GM10266 (cell line): ENCODE measurements around the gene FAN1.

Experiments
- DNase-seq: peaks from one replicate; pipeline ENCODE4 v3.0.0; 2012; ENCODE audit errors: extremely low spot score
- TF ChIP-seq, protein P1 (sequence below): IDR thresholded peaks from 2 replicates; pipeline ENCODE4 v1.5.1; 2012; ENCODE audit warnings: mild to moderate bottlenecking, low read depth; ENCODE audit not compliant: control insufficient read depth, insufficient read depth; ENCODE audit errors: missing control alignments

FAN1 gene

DNA sequence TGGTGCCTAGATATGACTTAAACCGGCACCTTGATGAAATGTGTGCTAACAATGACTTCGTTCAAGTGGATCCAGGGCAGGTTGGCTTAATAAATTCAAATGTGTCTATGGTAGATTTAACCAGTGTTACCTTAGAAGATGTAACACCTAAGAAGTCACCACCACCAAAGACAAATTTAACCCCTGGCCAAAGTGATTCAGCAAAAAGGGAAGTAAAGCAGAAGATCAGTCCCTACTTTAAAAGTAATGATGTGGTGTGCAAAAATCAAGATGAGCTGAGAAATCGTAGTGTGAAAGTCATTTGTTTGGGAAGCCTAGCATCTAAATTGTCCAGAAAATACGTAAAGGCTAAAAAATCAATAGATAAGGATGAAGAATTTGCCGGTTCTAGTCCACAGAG, 1.1 kb downstream of the FAN1 start:
- no peak for DNase-seq
- TF ChIP-seq, protein P1, sequence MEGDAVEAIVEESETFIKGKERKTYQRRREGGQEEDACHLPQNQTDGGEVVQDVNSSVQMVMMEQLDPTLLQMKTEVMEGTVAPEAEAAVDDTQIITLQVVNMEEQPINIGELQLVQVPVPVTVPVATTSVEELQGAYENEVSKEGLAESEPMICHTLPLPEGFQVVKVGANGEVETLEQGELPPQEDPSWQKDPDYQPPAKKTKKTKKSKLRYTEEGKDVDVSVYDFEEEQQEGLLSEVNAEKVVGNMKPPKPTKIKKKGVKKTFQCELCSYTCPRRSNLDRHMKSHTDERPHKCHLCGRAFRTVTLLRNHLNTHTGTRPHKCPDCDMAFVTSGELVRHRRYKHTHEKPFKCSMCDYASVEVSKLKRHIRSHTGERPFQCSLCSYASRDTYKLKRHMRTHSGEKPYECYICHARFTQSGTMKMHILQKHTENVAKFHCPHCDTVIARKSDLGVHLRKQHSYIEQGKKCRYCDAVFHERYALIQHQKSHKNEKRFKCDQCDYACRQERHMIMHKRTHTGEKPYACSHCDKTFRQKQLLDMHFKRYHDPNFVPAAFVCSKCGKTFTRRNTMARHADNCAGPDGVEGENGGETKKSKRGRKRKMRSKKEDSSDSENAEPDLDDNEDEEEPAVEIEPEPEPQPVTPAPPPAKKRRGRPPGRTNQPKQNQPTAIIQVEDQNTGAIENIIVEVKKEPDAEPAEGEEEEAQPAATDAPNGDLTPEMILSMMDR = no peak

DNA sequence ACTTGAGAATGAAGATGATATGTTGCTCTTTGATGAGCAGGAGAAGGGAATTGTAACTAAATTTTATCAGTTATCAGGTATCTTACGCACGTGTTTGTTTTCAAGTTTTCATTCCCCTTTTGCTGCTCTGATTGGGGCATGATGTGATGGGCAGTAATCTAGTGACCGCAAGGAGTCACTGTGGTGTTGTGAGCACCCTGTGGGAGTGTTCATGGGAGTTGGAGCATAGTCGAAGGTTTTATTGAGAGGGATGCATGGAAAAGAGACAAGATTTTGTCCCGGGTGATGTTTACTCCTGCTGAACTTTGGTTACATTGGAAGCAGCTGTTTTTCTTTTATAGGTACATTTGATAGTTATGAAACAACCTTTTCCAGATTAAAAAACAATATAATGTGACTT, 2.1 kb downstream of the FAN1 start:
- no peak for DNase-seq
- TF ChIP-seq, protein P1 = no peak

DNA sequence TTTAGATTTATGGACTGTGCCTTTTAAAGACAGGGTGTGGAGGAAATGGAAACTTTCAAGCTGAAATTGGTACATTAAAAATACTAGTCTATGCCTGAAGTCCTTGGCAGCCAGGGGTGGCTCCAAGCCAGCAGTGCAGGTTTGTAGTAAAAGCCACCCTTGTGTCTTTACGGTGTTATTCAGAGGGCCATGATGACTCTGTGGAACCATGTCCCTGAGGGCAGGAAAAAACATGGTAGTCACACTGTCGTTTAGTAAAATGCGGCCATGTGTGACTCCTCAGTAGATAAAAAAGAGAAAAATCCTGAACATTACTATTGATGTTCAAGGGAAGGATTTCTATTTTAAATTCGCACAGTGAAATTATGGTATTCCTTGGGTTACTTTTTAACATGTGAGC, 2.7 kb downstream of the FAN1 start:
- no peak for DNase-seq
- TF ChIP-seq, protein P1 = no peak

DNA sequence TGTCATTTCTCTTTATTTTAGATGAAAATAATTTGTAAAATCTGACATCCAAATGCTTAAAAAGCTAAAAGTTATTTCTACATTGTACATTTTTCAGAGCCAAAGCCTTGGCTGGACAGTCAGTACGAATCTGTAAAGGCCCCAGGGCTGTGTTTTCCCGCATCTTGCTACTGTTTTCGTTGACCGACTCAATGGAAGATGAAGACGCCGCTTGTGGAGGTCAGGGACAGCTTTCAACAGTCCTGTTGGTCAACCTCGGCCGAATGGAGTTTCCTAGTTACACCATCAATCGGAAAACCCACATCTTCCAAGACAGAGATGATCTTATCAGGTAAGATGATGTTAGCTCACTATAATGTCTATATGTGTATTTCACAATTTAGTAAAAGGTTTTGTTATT, 10.0 kb downstream of the FAN1 start:
- DNase-seq = no peak

DNA sequence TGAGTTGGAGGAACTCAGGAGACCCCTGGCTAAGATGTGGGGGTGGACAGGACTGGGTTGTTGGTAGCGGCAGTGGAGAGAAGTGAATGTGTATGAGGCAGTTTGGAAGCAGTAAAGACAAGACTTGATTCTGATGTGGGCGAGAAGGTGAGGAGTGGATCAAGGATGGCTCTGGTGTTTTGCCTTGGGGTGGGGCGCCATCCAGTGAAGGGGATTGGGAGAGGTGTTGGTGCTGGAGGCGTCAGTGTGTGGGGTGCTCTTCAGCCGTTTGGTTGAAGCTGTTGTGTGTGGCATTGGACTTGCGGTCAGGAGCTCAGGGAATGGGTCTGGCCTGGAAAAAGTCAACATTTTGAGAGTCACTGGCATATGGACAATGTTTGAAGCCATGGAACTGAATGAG, 13.3 kb downstream of the FAN1 start:
- TF ChIP-seq, protein P1 = no peak
- DNase-seq = no peak

More for the DNA sequence above, 10.0 kb downstream of the FAN1 start:
- TF ChIP-seq, protein P1 = no peak

DNA sequence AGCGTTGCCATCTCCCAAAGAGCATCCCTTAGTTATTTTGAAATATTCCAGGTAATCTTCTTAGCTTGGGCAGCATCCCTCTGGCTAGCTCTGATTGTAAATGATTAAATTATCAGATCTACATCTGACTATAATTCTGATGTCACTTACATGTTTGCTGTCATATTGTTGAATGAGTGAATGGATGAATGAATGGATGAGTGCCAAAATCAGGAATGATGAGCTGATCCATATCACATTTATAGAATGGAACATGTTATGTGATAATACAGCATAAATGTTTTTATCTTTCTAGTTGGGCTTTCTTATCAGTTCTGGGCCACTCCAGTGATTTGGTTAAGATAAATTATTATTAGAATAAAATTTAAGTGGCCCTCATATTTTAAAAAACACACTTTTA, 14.0 kb downstream of the FAN1 start:
- no peak for DNase-seq
- TF ChIP-seq, protein P1 = no peak

DNA sequence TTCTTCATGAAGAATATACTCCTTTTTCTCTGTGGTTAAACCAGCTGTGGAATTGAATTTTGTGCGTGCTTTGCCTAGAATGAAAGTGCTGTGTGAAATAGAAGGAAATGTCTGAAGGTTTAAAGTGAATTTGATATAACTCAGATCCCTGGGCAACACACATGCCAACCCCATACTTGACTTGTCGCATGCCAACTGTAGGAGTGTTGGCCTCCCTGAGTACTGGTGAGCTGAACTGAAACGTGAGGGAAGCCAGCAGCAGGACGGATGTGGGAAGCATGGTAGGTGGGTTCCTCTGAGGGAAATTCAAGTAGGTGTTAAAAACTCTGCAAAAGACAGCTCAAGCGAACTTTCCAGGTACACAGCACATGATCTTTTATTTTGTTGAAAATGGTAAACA, 14.7 kb downstream of the FAN1 start:
- DNase-seq = no peak
- TF ChIP-seq, protein P1 = no peak
